Neural cell (in vitro differentiated cells): ENCODE data around the gene ATP5PD.

Source experiments
- CTCF ChIP-seq: fragments of 450-650 bp; IDR thresholded peaks from 2 replicates; pipeline ENCODE4 v1.5.1; 2014; ENCODE audit warnings: antibody characterized with exemption, mild to moderate bottlenecking, moderate library complexity; ENCODE audit not compliant: poor library complexity, severe bottlenecking
- EP300 ChIP-seq: fragments of 450-650 bp; conservative IDR thresholded peaks from 2 replicates; pipeline ENCODE4 v1.6.1; 2014; ENCODE audit warnings: antibody characterized with exemption, mild to moderate bottlenecking, moderate library complexity; ENCODE audit not compliant: poor library complexity, severe bottlenecking
- EZH2 ChIP-seq: fragments of 200-600, 300-800 bp; shearing (Covaris generic), sonication (generic); IDR thresholded peaks from 2 replicates; pipeline ENCODE4 v1.6.1; 2014; ENCODE audit warnings: antibody characterized with exemption, low read length, borderline replicate concordance, mild to moderate bottlenecking; ENCODE audit not compliant: insufficient read depth, poor library complexity, severe bottlenecking
- MXI1 ChIP-seq: fragments of 450-650 bp; conservative IDR thresholded peaks from 2 replicates; pipeline ENCODE4 v1.6.1; 2014; ENCODE audit warnings: antibody characterized with exemption, mild to moderate bottlenecking; ENCODE audit not compliant: poor library complexity, severe bottlenecking
- POLR2AphosphoS5 ChIP-seq: IDR thresholded peaks from 2 replicates; pipeline ENCODE4 v1.6.1; 2012
- RAD21 ChIP-seq: fragments of 450-650 bp; conservative IDR thresholded peaks from 2 replicates; pipeline ENCODE4 v1.6.1; 2014; ENCODE audit warnings: antibody characterized with exemption, mild to moderate bottlenecking, moderate library complexity
- REST ChIP-seq: IDR thresholded peaks from 2 replicates; pipeline ENCODE4 v1.6.1; 2012; ENCODE audit warnings: borderline replicate concordance
- SMC3 ChIP-seq: fragments of 450-650 bp; conservative IDR thresholded peaks from 2 replicates; pipeline ENCODE4 v1.6.1; 2014; ENCODE audit warnings: antibody characterized with exemption, mild to moderate bottlenecking, moderate library complexity; ENCODE audit not compliant: poor library complexity
- TAF1 ChIP-seq: IDR thresholded peaks from 2 replicates; pipeline ENCODE4 v1.6.1; 2012; ENCODE audit warnings: low read depth

GRCh38 chr17:75046407-75047289 lies at the start of gene ATP5PD, which contains the start of gene KCTD2:
- TF ChIP-seq POLR2AphosphoS5 (peak; percentile 99), CTCF (no peak), RAD21 (peak; percentile 7), MXI1 (peak; percentile 85), SMC3 (peak; percentile 53), REST (peak; percentile 77), EZH2 (no peak), EP300 (peak; percentile 48), TAF1 (no peak)
